Loucy (cell line): Measurements from ENCODE around the gene UNC5A.

Experiments used
- CTCF ChIP-seq: fragments of 200-600 bp; sonication (generic); conservative IDR thresholded peaks from 2 replicates; pipeline ENCODE4 v1.5.1; 2014; ENCODE audit warnings: mild to moderate bottlenecking, antibody characterized with exemption, low read length
- EZH2phosphoT487 ChIP-seq: fragments of 200-600 bp; IDR thresholded peaks from 2 replicates; pipeline ENCODE4 v1.6.1; 2018; ENCODE audit warnings: antibody characterized with exemption, mild to moderate bottlenecking, moderate library complexity, borderline replicate concordance

GRCh38 chr5:176844281-176844680 lies 33.9 kb downstream of the UNC5A start:
- TF ChIP-seq CTCF, result no peak
- TF ChIP-seq EZH2phosphoT487, result no peak
